NCI-H446 treated with DMSO at 0.1 percent for 48 hours (cell line): Measurements from ENCODE around the gene MUC22.
"Not testable (repeated sequence)": the region's sequence is repeated elsewhere in the genome, so short reads cannot be mapped to it uniquely, and the experiment has no call there.

ENCODE experiments used
- DNase-seq: peaks from one replicate; lab custom pipeline; 2025; lab: John Stamatoyannopoulos, UW

MUC22 gene

DNA sequence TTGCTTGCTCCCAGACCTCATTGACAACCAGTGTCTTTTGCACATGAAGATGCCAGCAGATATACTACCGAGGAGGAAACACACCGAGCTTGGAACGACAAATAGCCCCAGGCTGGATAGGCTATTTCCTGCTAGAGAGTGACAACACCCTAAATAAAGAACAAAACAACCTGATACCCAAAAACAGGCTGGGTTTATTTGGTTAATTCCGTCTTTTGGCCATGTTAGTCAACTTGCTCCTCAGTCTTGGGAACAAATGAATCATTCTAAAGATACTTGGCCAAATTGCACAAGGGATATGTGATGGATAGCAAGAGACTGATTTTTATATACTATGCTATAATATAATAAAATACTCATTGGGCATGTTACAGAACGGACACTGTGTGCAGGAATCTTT lies 11.5 kb upstream of the MUC22 start:
- no peak for DNase-seq

DNA sequence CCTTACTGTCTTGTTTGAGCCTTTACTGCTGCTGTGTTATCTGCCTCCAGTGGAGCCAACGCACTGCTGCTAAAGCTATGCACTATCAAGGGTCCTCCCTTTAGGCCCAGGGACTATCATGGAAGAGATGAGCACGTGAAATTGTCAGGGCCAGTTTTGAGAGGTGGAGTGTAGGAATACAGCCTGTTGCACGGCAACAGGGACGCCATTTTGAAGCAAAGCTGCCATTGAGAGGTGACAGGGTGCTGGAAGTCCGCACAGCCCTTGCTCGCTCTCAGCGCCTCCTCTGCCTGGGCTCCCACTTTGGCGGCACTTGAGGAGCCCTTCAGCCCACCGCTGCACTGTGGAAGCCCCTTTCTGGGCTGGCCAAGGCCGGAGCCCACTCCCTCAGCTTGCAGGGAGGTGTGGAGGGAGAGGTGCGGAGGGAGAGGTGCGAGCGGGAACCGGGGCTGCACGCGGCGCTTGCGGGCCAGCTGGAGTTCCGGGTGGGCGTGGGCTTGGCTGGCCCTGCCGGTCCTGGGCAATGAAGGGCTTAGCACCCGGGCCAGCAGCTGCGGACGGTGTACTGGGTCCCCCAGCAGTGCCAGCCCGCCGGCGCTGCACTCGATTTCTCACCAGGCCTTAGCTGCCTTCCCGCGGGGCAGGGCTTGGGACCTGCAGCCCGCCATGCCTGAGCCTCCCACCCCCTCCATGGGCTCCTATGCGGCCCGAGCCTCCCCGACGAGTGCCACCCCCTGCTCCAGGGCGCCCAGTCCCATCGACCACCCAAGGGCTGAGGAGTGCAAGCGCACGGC lies 10.0 kb upstream of the MUC22 start:
- not testable (repeated sequence) for DNase-seq

DNA sequence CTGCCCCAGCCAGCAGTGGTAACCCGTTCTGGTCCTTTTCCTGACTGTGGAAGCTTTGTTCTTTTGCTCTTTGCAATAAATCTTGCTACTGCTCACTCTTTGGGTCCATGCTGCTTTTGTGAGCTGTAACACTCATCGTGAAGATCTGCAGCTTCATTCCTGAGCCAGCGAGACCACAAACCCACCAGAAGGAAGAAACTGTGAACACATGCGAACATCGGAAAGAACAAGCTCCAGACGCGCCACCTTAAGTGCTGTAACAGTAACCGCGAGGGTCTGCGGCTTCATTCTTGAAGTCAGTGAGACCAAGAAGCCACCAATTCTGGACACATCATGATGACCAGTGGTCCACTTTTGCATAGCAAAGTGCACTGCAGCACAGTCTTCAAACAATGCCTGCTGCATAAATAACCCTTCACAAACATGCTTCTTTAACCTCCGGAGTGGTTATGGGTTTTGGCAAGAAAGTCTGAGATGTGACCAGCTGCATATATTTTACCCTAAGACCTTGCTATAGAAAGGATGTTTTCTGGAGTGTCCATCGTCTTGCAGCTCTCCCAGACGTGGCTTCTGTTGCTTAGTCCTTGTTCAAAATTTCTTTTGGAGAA lies 8.9 kb upstream of the MUC22 start:
- DNase-seq: no peak

DNA sequence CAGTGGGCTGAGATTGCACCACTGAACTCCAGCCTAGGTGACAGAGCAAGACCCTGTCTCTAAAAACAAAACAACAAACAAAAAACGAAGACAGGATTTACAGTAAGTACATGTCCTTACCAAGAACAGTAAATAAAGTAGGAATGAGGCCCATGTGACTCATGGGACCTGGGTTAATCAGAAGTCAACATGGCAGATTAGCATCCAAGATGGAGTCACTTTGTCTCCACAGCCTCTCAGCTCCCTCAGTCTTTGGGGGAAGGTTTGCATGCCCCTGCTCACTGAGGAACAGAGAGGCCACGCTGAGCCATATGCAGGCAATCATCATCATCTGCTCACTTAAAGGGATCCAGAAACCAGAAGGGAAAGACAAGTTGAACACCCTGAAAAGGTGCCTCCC lies 7.8 kb upstream of the MUC22 start:
- DNase-seq: no peak

DNA sequence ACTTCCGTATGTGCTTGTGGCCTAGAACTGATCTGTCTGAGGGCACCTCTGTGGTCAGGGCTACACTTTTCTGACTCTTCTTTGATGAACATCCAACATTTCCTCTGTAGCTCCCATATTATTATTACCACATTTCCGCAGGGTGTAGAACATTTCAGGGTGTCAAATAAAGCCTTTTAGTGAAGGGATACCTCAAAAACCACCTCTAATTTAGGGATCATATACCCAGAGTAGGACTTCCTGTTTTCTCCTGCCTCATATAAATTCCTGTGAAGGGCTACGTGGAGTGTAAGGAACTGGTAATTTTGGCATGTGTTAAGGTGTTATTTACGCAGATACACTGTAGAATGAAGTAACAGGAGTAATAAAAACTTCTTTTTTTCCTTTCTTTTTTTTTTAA lies 5.5 kb upstream of the MUC22 start:
- DNase-seq: no peak

DNA sequence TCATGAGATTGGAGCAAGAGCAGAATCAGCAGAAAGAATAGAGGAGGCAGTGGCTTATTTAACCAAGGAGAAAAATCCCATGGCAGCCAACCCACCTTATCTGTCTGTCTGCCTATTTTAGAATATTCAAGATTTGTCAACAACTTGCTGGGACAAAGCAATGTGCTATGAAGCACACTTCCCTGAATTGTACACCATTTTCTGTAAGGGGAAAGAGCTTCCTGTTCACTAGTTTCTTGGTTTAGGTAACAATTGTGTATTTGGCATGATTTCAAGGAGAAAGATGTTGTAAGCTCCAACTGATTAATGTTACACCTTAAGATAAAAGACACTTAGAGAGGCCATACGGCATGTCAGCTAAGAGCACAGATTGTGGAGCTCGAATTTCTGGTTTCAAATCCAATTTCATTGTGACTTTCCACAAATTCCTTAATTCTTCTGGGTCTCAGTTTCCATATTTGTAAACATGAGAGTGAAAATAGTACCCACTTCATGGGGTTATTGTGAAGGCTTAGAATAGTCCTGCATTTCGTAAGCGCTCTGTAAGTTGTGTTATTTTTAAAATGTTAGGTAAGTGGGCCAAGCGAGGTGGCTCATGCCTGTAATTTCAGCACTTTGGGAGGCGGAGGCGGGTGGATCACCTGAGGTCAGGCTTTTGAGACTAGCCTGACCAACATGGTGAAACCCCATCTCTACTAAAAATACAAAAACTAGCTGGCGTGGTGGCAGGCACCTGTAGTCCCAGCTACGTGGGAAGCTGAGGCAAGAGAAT lies 4.8 kb upstream of the MUC22 start:
- DNase-seq: no peak

DNA sequence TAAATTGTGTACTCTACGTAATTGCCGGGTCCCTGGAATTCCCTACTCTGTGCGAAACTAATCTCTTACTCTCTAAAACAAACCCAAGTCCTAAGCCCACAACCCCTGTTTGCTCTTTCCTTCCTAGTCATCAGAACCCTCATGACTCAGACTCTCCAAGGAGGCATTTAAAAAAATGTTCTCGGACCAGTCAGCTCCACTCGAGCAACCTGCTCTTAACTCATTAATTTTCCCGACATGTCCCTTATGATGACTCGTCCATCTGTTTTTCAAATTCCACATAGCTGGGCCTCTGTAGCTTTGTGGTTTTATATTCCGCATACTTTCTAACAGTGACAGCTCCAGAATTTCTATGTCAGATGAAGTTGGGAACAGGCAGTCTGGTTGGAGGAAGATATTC lies 2.6 kb upstream of the MUC22 start:
- no peak for DNase-seq

DNA sequence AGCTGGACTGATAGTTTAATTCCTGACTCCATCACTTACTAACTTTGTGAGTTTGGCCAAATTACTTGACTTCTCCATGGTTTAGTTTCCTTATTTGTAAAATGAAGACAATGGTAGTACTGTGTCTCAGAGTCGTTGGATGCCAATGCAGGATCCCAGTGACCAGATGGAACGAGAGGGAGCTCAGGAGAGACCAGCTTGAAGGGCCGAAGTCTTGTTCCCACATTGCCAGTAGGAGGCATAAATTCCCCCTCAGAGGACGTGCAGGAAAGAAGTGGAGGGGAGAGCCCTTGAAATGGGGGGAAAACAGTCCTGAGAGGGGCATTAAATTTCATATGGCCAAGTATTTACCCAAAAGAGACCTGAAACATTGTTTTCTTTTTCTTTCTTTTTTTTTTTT lies 2.1 kb upstream of the MUC22 start:
- no peak for DNase-seq

DNA sequence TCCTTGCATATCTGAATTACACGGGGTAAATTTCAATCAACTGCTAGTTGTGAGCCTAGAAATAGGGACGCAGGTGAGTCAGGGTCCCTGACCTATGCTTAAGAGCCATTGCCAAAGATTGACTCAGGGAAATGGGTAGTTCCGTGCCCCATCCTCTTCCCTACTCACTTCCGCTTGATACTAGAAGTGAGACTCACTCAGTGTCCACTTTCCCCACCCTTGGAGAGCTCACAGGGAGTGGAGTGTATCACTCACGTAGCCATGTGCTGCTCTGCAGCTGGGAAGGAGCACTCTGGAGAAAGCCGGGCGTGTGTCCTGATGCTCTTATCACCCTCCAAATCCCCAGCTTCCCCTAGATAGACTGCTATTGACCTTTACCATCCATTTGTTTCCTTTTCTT lies 543 bp upstream of the MUC22 start:
- DNase-seq: no peak

DNA sequence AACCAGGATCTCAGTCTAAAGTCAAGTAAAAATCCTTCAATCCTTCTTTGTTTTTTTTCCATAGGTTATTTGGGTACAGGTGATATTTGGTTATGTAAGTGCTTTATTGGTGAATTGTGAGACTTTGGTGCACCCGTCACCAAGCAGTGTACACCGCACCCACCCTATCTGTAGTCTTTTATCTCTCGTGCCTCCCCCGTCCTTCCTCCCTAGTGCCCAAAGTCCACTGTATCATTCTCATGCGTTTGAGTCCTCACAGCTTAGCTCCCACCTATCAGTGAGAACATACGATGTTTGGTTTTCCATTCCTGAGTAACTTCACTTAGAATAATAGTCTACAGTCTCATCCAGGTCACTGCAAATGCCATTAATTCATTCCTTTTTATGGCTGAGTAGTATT lies 879 bp downstream of the MUC22 start:
- no peak for DNase-seq

DNA sequence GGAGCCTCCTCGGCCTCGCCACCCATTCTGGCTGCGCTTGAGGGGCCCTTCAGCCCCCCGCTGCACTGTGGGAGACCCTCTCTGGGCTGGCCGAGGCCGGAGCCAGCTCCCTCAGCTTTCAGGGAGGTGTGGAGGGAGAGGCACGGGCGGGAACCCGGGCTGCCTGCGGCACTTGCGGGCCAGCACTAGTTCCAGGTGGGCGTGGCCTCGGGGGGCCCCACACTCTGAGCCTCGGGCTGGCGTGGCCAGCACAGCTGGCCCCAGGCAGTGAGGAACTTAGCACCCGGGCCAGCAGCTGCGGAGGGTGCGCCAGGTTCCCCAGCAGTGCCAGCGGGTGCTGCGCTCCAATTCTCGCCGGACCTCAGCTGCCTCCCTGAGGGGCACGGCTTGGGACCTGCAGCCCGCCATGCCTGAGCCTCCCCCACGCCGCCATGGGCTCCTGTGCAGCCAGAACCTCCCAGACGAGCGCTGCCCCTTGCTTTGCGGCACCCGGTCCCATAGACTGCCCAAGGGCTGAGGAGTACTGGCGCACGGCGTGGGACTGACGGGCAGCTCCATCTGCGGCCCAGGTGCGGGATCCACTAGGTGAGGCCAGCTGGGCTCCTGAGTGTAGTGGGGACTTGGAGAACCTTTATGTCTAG lies 6.5 kb downstream of the MUC22 start:
- no peak for DNase-seq

DNA sequence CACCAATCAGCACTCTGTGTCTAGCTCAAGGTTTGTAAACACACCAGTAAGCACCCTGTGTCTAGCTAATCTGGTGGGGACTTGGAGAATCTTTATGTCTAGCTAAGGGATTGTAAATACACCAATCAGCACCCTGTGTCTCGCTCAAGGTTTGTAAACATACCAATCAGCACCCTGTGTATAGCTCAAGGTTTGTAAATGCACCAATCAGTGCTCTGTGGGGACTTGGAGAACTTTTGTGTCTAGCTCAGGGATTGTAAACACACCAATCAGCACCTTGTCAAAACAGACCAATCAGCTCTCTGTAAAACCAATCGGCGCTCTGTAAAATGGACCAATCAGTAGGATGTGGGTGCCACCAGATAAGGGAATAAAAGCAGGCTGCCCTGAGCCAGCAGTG lies 7.2 kb downstream of the MUC22 start:
- DNase-seq: not testable (repeated sequence)

DNA sequence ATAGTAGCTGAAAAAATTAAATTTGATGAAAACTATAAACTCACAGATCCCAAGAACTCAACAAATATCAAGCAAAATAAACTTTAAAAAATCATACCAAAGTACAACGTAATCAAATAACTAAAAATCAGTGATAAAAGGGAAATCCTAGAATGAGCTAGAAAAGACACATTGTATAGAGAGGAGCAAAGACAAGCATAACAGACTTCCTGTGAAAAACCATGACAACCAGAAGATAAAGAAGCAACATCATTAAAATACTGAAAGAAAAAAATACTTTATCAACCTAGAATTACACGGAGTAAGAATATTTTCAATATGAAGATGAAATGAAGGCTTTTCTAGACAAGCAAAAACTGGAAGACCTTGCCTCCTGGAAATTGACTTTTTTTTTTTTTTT lies 9.8 kb downstream of the MUC22 start:
- DNase-seq: no peak

DNA sequence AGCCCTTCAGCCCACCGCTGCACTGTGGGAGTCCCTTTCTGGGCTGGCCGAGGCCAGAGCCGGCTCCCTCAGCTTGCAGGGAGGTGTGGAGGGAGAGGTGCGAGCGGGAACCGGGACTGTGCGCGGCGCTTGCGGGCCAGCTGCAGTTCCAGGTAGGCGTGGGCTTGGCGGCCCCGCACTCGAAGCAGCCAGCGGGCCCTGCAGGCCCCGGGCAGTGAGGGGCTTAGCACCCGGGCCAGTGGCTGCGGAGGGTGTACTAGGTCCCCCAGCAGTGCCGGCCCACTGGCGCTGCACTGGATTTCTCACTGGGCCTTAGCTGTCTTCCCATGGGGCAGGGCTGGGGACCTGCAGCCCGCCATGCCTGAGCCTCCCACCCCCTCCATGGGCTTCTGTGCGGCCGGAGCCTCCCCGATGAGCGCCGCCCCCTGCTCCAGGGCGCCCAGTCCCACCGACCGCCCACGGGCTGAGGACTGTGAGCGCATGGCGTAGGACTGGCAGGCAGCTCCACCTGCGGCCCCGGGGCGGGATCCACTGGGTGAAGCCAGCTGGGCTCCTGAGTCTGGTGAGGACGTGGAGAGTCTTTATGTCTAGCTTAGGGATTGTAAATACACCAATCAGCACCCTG lies 10.5 kb downstream of the MUC22 start:
- not testable (repeated sequence) for DNase-seq

DNA sequence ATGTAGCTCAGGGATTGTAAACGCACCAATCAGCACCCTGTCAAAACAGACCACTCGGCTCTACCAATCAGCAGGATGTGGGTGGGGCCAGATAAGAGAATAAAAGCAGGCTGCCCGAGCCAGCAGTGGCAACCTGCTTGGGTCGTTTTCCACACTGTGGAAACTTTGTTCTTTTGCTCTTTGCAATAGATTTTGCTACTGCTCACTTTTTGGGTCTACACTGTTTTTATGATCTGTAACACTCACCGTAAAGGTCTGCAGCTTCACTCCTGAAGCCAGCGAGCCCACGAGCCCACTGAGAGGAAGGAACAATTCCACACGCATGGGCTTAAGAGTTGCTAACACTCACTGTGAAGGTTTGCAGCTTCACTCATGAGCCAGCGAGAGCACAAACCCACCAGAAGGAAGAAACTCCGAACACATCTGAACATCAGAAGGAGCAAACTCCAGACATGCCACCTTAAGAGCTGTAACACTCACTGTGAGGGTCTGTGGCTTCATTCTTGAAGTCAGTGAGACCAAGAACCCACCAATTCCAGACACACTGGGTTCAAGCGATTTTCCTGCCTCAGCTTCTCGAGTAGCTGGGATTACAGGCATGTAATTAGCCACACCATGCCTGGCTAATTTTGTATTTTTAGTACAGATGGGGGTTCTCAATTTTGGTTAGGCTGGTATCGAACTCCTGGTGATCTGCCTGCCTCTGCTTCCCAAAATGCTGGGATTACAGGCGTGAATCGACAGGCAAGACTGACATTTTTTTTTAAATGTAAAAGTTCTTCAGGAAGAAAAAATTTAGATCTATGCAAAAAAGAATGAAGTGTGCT lies 11.6 kb downstream of the MUC22 start:
- DNase-seq: not testable (repeated sequence)

DNA sequence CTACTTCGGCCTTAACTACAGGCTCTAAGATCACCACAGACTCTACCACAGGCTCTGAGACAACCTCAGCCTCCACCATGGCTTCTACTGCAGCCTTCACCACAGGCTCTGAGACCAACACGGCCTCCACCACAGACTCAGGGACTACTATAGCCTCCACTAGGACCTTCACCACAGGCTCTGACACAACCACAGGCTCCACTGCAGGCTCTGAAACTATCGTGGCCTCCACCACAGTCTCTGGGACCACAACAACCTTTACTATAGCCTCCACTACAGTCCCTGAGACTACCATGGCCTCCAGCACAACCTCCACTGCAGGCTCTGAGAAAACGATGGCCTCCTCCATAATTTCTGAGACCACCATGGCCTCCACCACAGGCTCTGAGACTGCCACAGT lies 15.3 kb downstream of the MUC22 start:
- DNase-seq: no peak

DNA sequence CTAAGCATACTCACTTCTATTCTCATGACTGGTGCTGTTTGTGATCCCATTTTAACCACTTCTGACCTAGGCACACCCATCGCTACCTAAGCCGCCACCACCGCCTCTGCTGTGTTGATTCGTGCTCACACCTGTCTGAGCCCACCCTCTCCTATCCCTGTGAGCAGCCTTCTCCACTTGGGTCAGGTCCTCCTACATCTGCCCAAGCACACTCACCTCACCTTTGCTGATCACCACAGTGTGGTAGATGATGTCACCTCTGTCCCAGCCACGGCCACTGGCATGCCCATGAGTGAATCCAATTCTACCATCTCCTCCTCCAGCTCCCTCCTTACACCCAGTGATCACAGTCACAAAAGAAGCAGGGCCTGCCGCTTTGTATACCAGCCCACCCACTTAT lies 20.8 kb downstream of the MUC22 start:
- DNase-seq: no peak

DNA sequence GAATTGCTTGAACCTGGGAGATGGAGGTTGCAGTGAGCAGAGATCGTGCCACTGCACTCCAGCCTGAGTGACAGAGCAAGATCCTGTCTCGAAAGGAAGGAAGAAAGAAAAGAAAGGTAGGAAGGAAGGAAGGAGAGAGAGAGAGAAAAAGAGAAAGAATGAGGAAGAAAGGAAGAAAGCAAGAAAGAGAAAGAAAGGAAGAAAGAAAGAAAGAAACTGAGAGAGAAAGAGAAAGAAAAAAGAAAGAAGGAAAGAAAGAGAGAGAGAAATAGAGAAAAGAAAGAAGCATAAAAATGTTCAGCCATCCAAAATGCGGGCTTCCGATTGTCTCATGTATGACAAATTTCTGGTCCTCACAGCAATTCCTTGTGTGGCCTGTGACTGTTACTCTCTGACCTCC lies 22.8 kb downstream of the MUC22 start:
- DNase-seq: no peak

DNA sequence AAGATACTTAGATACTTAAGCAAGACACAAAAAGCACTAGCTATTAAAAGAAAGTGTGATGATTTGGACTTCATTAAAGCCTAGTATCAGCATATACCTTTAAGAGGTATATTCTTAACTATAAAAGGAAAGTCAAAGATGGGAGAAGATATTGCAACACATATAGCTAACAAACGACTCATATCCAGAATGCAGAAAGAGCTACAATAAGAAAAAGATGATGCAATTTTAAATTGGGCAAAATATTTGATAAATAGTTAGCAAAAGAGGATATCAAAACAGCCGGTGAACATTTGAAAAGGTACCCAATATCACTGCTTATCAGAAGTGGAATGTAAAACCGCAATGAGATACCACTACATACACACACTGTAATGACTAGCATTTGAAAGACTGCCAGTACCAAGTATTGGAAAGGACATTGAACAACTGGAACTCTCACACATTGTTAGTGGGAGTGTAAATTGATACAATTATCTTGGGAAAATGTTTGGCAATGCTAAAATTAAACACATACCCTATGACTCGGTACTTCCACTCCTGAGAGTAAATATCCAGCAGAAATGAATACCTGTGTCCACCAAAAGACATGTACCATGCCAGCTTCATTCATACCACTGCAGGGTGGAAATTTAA lies 25.7 kb downstream of the MUC22 start:
- no peak for DNase-seq

DNA sequence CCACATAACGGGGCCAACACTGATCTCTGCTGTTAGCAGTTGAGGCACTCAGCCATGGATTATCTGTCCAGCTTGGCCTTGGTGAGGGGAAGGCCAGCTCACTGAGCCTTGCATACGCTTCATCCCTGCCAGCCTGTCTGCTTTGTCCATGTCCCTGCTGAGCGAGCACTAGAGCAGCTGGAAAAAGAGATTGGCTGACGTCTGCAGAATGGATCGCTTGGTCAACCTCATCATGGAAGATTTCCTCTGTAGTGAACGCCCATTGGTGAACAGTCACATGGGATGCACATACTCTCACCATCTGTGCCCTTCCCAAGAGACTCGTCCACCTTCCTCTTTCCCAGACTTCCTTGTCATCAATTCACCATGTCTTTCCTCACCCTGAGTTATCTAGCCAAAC lies 26.9 kb downstream of the MUC22 start:
- no peak for DNase-seq

DNA sequence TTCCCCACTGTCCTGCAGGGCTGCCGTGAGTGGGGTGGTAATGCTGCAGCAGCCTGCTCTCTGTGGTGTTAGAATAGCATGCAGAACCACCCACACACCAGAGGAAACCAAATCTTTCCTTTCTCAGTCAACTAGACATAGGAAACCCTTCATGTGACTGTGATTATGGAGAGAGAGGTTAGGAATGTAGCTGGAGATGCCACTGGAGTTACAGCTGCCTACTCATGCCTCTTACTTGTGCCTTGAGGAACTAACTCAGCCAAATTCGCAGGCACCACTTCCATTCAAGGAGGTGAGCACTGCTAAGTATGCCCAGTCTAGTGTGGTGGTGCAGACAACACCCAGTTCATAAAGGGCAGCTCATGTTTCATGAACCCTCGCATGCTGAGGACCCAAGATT lies 27.4 kb downstream of the MUC22 start:
- no peak for DNase-seq
